ENCODE results near the gene ART1.

The ART1 gene

DNA sequence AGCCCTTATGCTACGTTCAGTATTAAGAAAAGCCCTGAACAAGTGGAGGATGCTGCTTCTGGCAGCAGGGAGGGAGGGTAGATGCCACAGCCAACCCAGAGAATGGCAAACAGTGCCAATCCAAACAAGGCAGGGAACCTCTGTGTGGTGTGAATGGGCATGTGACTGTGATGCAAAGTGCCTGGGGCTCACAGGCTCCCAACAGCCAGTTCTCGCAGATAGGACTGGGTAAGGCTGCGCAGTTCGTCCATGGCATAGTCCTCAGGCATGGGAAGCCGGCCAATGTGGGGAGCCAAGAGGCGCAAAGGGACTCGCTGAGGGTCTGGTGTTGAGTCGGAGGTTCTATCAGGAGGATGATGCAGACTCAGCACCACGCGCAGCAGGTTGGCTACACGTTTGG is 31.0 kb downstream of the ART1 start:
- H3K4me3 ChIP-seq (replicated peaks; ENCODE audit: low read depth, low read length), result no peak overlapping the region
- TF ChIP-seq, protein P1, sequence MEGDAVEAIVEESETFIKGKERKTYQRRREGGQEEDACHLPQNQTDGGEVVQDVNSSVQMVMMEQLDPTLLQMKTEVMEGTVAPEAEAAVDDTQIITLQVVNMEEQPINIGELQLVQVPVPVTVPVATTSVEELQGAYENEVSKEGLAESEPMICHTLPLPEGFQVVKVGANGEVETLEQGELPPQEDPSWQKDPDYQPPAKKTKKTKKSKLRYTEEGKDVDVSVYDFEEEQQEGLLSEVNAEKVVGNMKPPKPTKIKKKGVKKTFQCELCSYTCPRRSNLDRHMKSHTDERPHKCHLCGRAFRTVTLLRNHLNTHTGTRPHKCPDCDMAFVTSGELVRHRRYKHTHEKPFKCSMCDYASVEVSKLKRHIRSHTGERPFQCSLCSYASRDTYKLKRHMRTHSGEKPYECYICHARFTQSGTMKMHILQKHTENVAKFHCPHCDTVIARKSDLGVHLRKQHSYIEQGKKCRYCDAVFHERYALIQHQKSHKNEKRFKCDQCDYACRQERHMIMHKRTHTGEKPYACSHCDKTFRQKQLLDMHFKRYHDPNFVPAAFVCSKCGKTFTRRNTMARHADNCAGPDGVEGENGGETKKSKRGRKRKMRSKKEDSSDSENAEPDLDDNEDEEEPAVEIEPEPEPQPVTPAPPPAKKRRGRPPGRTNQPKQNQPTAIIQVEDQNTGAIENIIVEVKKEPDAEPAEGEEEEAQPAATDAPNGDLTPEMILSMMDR (IDR thresholded peaks at IDR 0.05; ENCODE audit: low read depth, low read length, missing control alignments), result no peak
- no peak for DNase-seq (ENCODE audit: extremely low read depth, low read depth)

DNA sequence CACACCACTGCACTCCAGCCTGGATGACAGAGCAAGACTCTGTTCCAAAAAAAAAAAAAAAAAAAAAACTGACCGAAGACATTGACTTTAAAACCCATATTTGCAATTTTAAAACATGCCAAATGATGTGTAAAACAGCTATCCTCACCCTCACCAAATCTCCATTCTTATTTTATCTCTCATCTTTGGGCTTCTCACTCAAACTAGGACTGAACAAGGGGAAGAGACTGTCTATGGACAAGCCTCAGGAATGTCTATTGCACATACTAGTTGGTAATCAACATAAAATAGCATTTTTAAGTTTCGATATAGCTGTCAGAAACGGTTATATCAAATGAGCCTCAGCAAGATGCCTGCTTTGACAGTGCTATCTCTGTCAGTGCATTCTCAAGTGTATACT is 34.1 kb downstream of the ART1 start:
- no peak overlapping the region for H3K4me3 ChIP-seq (replicated peaks; ENCODE audit: low read depth, low read length)

DNA sequence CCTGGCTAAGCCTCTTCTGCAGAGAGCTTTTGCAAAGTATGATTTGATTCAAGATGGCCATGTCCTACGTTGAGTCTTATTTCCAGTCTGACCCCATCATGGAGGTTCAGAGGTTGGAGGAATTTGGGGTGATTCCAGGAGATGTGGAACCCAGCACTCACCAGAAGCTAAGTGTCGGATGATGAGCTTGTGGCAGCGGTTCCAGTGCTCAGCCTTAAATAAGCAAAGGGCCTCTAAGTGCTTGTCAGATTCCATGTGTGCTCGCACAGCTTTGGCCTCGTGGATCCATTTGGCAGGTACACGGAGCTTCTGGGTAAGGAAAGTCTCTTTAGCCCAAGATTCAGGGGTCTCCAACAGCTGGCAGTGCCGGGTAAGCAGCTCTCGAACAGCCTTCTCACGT is 38.1 kb downstream of the ART1 start:
- no peak overlapping the region for H3K4me3 ChIP-seq (replicated peaks; ENCODE audit: low read depth, low read length)
- DNase-seq (ENCODE audit: extremely low read depth, low read depth), result no peak
- TF ChIP-seq, protein P1 (IDR thresholded peaks at IDR 0.05; ENCODE audit: low read depth, low read length, missing control alignments), result no peak

More for the DNA sequence above, 34.1 kb downstream of the ART1 start:
- no peak for DNase-seq (ENCODE audit: extremely low read depth, low read depth)
- TF ChIP-seq, protein P1 (IDR thresholded peaks at IDR 0.05; ENCODE audit: low read depth, low read length, missing control alignments), result no peak

DNA sequence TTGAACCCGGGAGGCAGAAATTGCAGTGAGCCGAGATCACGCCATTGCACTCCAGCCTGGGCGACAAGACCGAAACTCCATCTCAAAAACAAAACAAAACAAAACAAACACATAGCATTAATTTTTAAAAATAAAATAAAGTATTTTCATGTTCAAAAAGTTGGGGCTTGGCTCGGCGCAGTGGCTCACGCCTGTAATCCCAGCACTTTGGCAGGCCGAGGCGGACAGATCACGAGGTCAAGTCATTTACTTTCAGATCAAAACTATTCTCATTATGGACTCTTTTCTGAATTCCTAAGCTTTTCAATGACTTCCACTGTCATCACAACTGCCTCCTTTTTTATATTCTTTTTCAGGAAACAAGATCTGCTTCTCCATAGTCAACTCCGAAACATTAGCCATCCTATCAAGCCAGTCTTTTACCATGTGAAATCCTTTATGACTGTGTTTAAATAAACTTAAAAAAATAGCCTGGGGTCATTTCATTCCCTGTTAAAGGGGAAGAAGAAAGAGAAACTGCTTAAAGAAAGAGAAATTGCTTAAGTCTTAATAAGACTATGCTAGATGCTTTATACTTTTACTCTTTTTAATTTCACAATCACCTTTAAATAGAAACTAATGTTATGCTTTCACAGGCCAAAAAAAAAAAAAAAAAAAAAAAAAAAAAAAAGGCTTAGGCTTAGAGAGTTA is 39.3 kb downstream of the ART1 start:
- no peak overlapping the region for H3K4me3 ChIP-seq (replicated peaks; ENCODE audit: low read depth, low read length)
- no peak for DNase-seq (ENCODE audit: extremely low read depth, low read depth)
- TF ChIP-seq, protein P1 (IDR thresholded peaks at IDR 0.05; ENCODE audit: low read depth, low read length, missing control alignments), result no peak

DNA sequence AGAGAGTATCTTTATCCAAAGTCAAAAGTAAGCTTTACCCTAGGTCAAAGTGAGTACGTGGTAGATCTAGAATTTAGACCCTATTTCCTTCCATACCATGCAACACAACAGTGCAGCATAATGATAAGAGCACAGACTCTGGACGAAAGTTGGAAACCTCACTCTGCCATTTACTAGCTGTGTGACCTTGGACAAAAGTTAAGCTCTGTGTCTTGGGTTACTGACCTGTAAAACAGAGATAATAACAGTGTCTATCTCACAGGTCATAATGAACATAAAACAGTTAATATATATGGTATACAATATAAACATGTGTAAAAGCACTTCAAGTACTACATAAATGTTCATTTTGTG is 39.9 kb downstream of the ART1 start:
- TF ChIP-seq, protein P1 (IDR thresholded peaks at IDR 0.05; ENCODE audit: low read depth, low read length, missing control alignments), result no peak
- H3K4me3 ChIP-seq (replicated peaks; ENCODE audit: low read depth, low read length), result no peak overlapping the region
- DNase-seq (ENCODE audit: extremely low read depth, low read depth), result no peak

DNA sequence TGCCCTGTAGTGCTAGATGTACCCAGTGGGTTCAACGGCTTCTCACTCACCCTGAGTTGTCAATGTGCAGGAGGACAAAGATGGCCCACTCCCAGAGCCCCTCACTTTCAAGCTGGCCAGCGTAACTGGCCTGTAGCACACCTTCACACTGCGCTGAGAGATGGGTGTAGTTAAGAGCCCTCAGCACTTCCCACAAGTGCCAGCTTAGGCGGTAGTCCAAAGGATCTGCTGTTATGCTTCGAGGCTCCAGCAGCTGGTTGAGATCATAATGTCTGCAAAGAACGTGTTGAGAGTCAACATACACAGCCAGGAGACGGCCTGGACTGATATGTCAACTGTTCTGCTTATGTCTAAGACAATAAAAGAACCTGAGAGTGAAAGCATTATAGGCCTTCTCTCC is 41.0 kb downstream of the ART1 start:
- TF ChIP-seq, protein P1 (IDR thresholded peaks at IDR 0.05; ENCODE audit: low read depth, low read length, missing control alignments), result no peak
- H3K4me3 ChIP-seq (replicated peaks; ENCODE audit: low read depth, low read length), result no peak overlapping the region
- DNase-seq (ENCODE audit: extremely low read depth, low read depth), result no peak

DNA sequence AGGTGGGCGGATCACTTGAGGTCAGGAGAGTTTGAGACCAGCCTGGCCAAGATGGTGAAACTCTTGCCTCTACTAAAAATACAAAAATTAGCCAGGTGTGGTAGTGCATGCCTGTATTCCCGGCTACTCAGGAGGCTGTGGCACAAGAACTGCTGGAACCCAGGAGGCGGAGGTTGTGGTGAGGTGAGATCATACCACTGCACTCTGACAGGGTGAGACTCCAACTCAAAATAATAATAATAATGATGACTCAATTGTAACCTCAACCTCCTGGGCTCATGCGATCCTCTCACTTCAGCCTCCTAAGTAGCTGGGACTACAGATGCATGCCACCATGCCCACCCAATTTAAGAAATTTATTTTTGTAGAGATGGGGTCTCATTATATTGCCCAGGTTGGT is 41.8 kb downstream of the ART1 start:
- no peak overlapping the region for H3K4me3 ChIP-seq (replicated peaks; ENCODE audit: low read depth, low read length)
- no peak for DNase-seq (ENCODE audit: extremely low read depth, low read depth)
- TF ChIP-seq, protein P1 (IDR thresholded peaks at IDR 0.05; ENCODE audit: low read depth, low read length, missing control alignments), result no peak
